Activated CD8-positive, alpha-beta T cell treated with anti-CD3 and anti-CD28 coated beads, Interleukin-2, amount 10 ng/mL, durations not matched to agents 7 days and 5 days (primary cell): ENCODE results near the gene POLE. TPM values are rescaled to one million over a fixed set of nuclear protein-coding genes. Genes with fewer than 3 reads are reported as not detected.

Experiments used
- ATAC-seq: fragments of 150-1000 bp; cut with Tn5 transposase; one replicate; pipeline ENCODE4 v1.10.0; 2021; ENCODE audit warnings: moderate library complexity
- CTCF ChIA-PET: fragments of 350-600 bp; sonication (Branson Sonifier 250); formaldehyde crosslinking; loops from one replicate; lab custom pipeline; 2021; ENCODE audit warnings: antibody characterized with exemption; lab: Charles Lee
- POLR2A ChIA-PET: fragments of 350-600 bp; sonication (Branson Sonifier 250); formaldehyde crosslinking; loops from one replicate; lab custom pipeline; 2021; ENCODE audit warnings: antibody characterized with exemption; lab: Charles Lee
- DNase-seq: peaks from one replicate; pipeline ENCODE4 v3.0.0-alpha.2; 2020
- H3K27ac Mint-ChIP-seq: one replicate; pipeline ENCODE4 v1.8.0; 2021; ENCODE audit warnings: mild to moderate bottlenecking, mixed read lengths
- H3K27me3 Mint-ChIP-seq: one replicate; pipeline ENCODE4 v1.8.0; 2021; ENCODE audit warnings: low read depth, mixed read lengths
- H3K36me3 Mint-ChIP-seq: one replicate; pipeline ENCODE4 v1.8.0; 2021; ENCODE audit warnings: low read depth, mixed read lengths
- H3K4me1 Mint-ChIP-seq: one replicate; pipeline ENCODE4 v1.8.0; 2021; ENCODE audit warnings: low read depth, mixed read lengths
- H3K4me3 Mint-ChIP-seq: one replicate; pipeline ENCODE4 v1.8.0; 2021; ENCODE audit warnings: mild to moderate bottlenecking, mixed read lengths
- H3K9me3 Mint-ChIP-seq: one replicate; pipeline ENCODE4 v1.8.0; 2022; ENCODE audit warnings: mixed read lengths; ENCODE audit not compliant: insufficient read depth
- total RNA-seq, 2 experiments: library from RNA; stranded (reverse); gene quantifications; one replicate each; pipeline ENCODE4 v1.2.3, GENCODE V29; 2021

POLE gene
- total RNA-seq, 2 experiments from 2014 or later = 200 to 202 TPM

- POLR2A ChIA-PET = no interaction called here
- Mint-ChIP-seq H3K9me3 (peaks cover 7% of the 10 kb centered on the region), H3K27me3 (peaks cover 16% of the 10 kb centered on the region), H3K36me3 (peaks cover 16% of the 10 kb centered on the region), H3K27ac (no peak overlapping the region), H3K4me3 (no peak overlapping the region), H3K4me1 (peaks cover 4% of the 10 kb centered on the region)
- ATAC-seq (no peak), DNase-seq (no peak)
- CTCF ChIA-PET = interaction anchor here (1.0 kb wide), 1 partner anchor 10 kb away, joined by 3 read pairs; the partner anchor contains the start of gene LRCOL1
These were observed 66.1 kb downstream of the POLE start for GRCh38 chr12:132620899-132621656.

- ChIA-PET POLR2A (no interaction called here), CTCF (no interaction called here)
- no peak for ATAC-seq
- Mint-ChIP-seq H3K9me3 (peaks cover 7% of the 10 kb centered on the region), H3K4me3 (no peak overlapping the region), H3K36me3 (peaks cover 13% of the 10 kb centered on the region), H3K4me1 (peaks cover 4% of the 10 kb centered on the region), H3K27me3 (peaks cover 20% of the 10 kb centered on the region), H3K27ac (no peak overlapping the region)
- no peak for DNase-seq
These were observed 66.8 kb downstream of the POLE start for GRCh38 chr12:132620113-132620898.

GRCh38 chr12:132619386-132620112, 67.6 kb downstream of the POLE start:
- DNase-seq = no peak
- H3K4me3 Mint-ChIP-seq = no peak overlapping the region
- H3K36me3 Mint-ChIP-seq = peaks cover 10% of the 10 kb centered on the region
- H3K27ac Mint-ChIP-seq = no peak overlapping the region
- H3K9me3 Mint-ChIP-seq = peaks cover 7% of the 10 kb centered on the region
- ChIA-PET CTCF (no interaction called here), POLR2A (no interaction called here)
- peaks cover 25% of the 10 kb centered on the region for H3K27me3 Mint-ChIP-seq
- H3K4me1 Mint-ChIP-seq = peaks cover 9% of the 10 kb centered on the region
- ATAC-seq = peak; percentile 12

- Mint-ChIP-seq H3K27ac (no peak overlapping the region), H3K4me1 (peaks cover 9% of the 10 kb centered on the region), H3K36me3 (peaks cover 10% of the 10 kb centered on the region), H3K27me3 (peaks cover 25% of the 10 kb centered on the region), H3K9me3 (peaks cover 7% of the 10 kb centered on the region), H3K4me3 (no peak overlapping the region)
- POLR2A ChIA-PET = no interaction called here
- CTCF ChIA-PET = no interaction called here
- no peak for DNase-seq
- ATAC-seq = no peak
These were observed 68.1 kb downstream of the POLE start for GRCh38 chr12:132619071-132619385.

- Mint-ChIP-seq H3K36me3 (peaks cover 10% of the 10 kb centered on the region), H3K9me3 (peaks cover 7% of the 10 kb centered on the region), H3K4me1 (peaks cover 9% of the 10 kb centered on the region), H3K27ac (no peak within 1 kb of the TSS), H3K4me3 (no peak within 1 kb of the TSS), H3K27me3 (peaks cover 25% of the 10 kb centered on the region)
- no peak for ATAC-seq
- ChIA-PET POLR2A (no interaction called here), CTCF (no interaction called here)
- no peak for DNase-seq
These were observed 68.5 kb downstream of the POLE start, which contains the start of gene P2RX2 for GRCh38 chr12:132618683-132619043. Gene P2RX2 (plus strand): TSS chr12:132618776. CDS start chr12:132618817, 41 bp downstream.

GRCh38 chr12:132617822-132618682, 69.1 kb downstream of the POLE start:
- Mint-ChIP-seq H3K4me1 (peaks cover 9% of the 10 kb centered on the region), H3K27me3 (peaks cover 25% of the 10 kb centered on the region), H3K9me3 (peaks cover 7% of the 10 kb centered on the region), H3K27ac (no peak overlapping the region), H3K36me3 (peaks cover 10% of the 10 kb centered on the region), H3K4me3 (no peak overlapping the region)
- ChIA-PET POLR2A (no interaction called here), CTCF (interaction anchor here (1.2 kb wide), 1 partner anchor 37 kb away, joined by 3 read pairs; no protein-coding TSS in a partner anchor)
- ATAC-seq (no peak), DNase-seq (no peak)

- no peak overlapping the region for H3K27ac Mint-ChIP-seq
- ChIA-PET CTCF (interaction anchor here (1.2 kb wide), 2 partner anchors 22 to 37 kb away, joined by 3 to 4 read pairs; no protein-coding TSS in a partner anchor), POLR2A (no interaction called here)
- H3K4me3 Mint-ChIP-seq = no peak overlapping the region
- H3K27me3 Mint-ChIP-seq = peaks cover 25% of the 10 kb centered on the region
- DNase-seq = no peak
- H3K9me3 Mint-ChIP-seq = peaks cover 7% of the 10 kb centered on the region
- ATAC-seq = no peak
- H3K36me3 Mint-ChIP-seq = peaks cover 10% of the 10 kb centered on the region
- H3K4me1 Mint-ChIP-seq = peaks cover 5% of the 10 kb centered on the region
These were observed 69.9 kb downstream of the POLE start for GRCh38 chr12:132617135-132617701.

- DNase-seq = no peak
- POLR2A ChIA-PET = interaction anchor here (0.7 kb wide), 1 partner anchor 12 kb away, joined by 3 read pairs; no protein-coding TSS in a partner anchor
- no peak for ATAC-seq
- Mint-ChIP-seq H3K4me1 (peaks cover 5% of the 10 kb centered on the region), H3K9me3 (peaks cover 7% of the 10 kb centered on the region), H3K36me3 (peaks cover 10% of the 10 kb centered on the region), H3K4me3 (no peak overlapping the region), H3K27me3 (peaks cover 26% of the 10 kb centered on the region), H3K27ac (no peak overlapping the region)
- CTCF ChIA-PET = interaction anchor here (0.7 to 3.3 kb wide), 15 partner anchors 14 to 429 kb away, joined by 3 to 29 read pairs (median 3); no protein-coding TSS in a partner anchor
These were observed 71.5 kb downstream of the POLE start for GRCh38 chr12:132615579-132616038.

GRCh38 chr12:132614861-132615578, 72.1 kb downstream of the POLE start:
- ATAC-seq (peak; percentile 88), DNase-seq (peak; percentile 86)
- ChIA-PET CTCF (interaction anchor here (0.6 to 3.3 kb wide), 19 partner anchors 14 to 496 kb away, joined by 3 to 29 read pairs (median 3); no protein-coding TSS in a partner anchor), POLR2A (interaction anchor here (0.7 kb wide), 1 partner anchor 12 kb away, joined by 3 read pairs; no protein-coding TSS in a partner anchor)
- no peak overlapping the region for H3K27ac Mint-ChIP-seq
- peaks cover 7% of the 10 kb centered on the region for H3K9me3 Mint-ChIP-seq
- H3K27me3 Mint-ChIP-seq = peaks cover 30% of the 10 kb centered on the region
- H3K4me1 Mint-ChIP-seq = peaks cover 7% of the 10 kb centered on the region
- peaks cover 10% of the 10 kb centered on the region for H3K36me3 Mint-ChIP-seq
- no peak overlapping the region for H3K4me3 Mint-ChIP-seq

GRCh38 chr12:132614029-132614428, 73.1 kb downstream of the POLE start:
- CTCF ChIA-PET = interaction anchor here (0.6 to 3.3 kb wide), 9 partner anchors 11 to 460 kb away, joined by 3 to 29 read pairs (median 4); no protein-coding TSS in a partner anchor
- Mint-ChIP-seq H3K4me3 (no peak overlapping the region), H3K27ac (no peak overlapping the region), H3K27me3 (peaks cover 35% of the 10 kb centered on the region), H3K36me3 (peaks cover 10% of the 10 kb centered on the region), H3K9me3 (peaks cover 7% of the 10 kb centered on the region), H3K4me1 (peaks cover 7% of the 10 kb centered on the region)
- POLR2A ChIA-PET = no interaction called here
- DNase-seq = no peak
- ATAC-seq = no peak
